ENCODE results near the gene CACUL1. TPM values are rescaled to one million over a fixed set of nuclear protein-coding genes. Genes with fewer than 3 reads are reported as not detected.
"Not testable (repeated sequence)": the region's sequence is repeated elsewhere in the genome, so short reads cannot be mapped to it uniquely, and the experiment has no call there.

CACUL1 gene
- total RNA-seq (2014; rRNA removed), result 21.3 and 24.8 TPM in 2 replicates
- polyA plus RNA-seq (2012), result 7.7 TPM

- peak; percentile 99 for DNase-seq (ENCODE audit: low read depth)
Measured at GRCh38 chr10:118754556-118755423, at the start of gene CACUL1. Gene CACUL1, minus strand, starts transcription at chr10:118754970. Its CDS starts 208 bp downstream, at chr10:118754762.

- DNase-seq (ENCODE audit: low read depth), result no peak
Measured at GRCh38 chr10:118804262-118804773, 49.5 kb upstream of the CACUL1 start.

- DNase-seq (ENCODE audit: low read depth), result no peak
Measured at GRCh38 chr10:118802126-118802793, 47.5 kb upstream of the CACUL1 start.

- DNase-seq (ENCODE audit: low read depth), result peak; percentile 31
Measured at GRCh38 chr10:118800920-118801319, 46.1 kb upstream of the CACUL1 start.

- peak; percentile 61 for DNase-seq (ENCODE audit: low read depth)
Measured at GRCh38 chr10:118799777-118800176, 45.0 kb upstream of the CACUL1 start.

GRCh38 chr10:118798231-118798662 lies 43.5 kb upstream of the CACUL1 start:
- peak; percentile 61 for DNase-seq (ENCODE audit: low read depth)

GRCh38 chr10:118794971-118795370 lies 40.2 kb upstream of the CACUL1 start:
- not testable (repeated sequence) for DNase-seq (ENCODE audit: low read depth)

GRCh38 chr10:118793545-118793944 lies 38.8 kb upstream of the CACUL1 start:
- no peak for DNase-seq (ENCODE audit: low read depth)

- DNase-seq (ENCODE audit: low read depth), result peak; percentile 15
Measured at GRCh38 chr10:118792526-118792925, 37.8 kb upstream of the CACUL1 start.

GRCh38 chr10:118790058-118790457 lies 35.3 kb upstream of the CACUL1 start:
- no peak for DNase-seq (ENCODE audit: low read depth)

- DNase-seq (ENCODE audit: low read depth), result no peak
Measured at GRCh38 chr10:118785551-118785950, 30.8 kb upstream of the CACUL1 start.

GRCh38 chr10:118783776-118784545 lies 29.2 kb upstream of the CACUL1 start:
- no peak for DNase-seq (ENCODE audit: low read depth)

GRCh38 chr10:118782916-118783465 lies 28.2 kb upstream of the CACUL1 start:
- DNase-seq (ENCODE audit: low read depth), result not testable (repeated sequence)

GRCh38 chr10:118781541-118781940 lies 26.8 kb upstream of the CACUL1 start:
- DNase-seq (ENCODE audit: low read depth), result no peak

GRCh38 chr10:118778727-118779126 lies 24.0 kb upstream of the CACUL1 start:
- no peak for DNase-seq (ENCODE audit: low read depth)

- no peak for DNase-seq (ENCODE audit: low read depth)
Measured at GRCh38 chr10:118776960-118777359, 22.2 kb upstream of the CACUL1 start.

GRCh38 chr10:118776033-118776432 lies 21.3 kb upstream of the CACUL1 start:
- no peak for DNase-seq (ENCODE audit: low read depth)

GRCh38 chr10:118775478-118775877 lies 20.7 kb upstream of the CACUL1 start:
- DNase-seq (ENCODE audit: low read depth), result no peak

- DNase-seq (ENCODE audit: low read depth), result no peak
Measured at GRCh38 chr10:118773041-118773440, 18.3 kb upstream of the CACUL1 start.

GRCh38 chr10:118771976-118772375 lies 17.2 kb upstream of the CACUL1 start:
- DNase-seq (ENCODE audit: low read depth), result no peak

- no peak for DNase-seq (ENCODE audit: low read depth)
Measured at GRCh38 chr10:118769898-118770600, 15.3 kb upstream of the CACUL1 start.
